CD4-positive, alpha-beta T cell treated with Interleukin-17A for 4 hours (primary cell): ENCODE data around the gene SAFB2.

ENCODE experiments used
- DNase-seq: peaks from one replicate; pipeline ENCODE4 v3.0.0-alpha.2; 2020; ENCODE audit warnings: mixed read lengths

Gene SAFB2

GRCh38 chr19:5578097-5578846 lies 44.3 kb downstream of the SAFB2 start:
- DNase-seq, result peak; percentile 79

GRCh38 chr19:5575590-5575989 lies 47.0 kb downstream of the SAFB2 start:
- no peak for DNase-seq

DNA sequence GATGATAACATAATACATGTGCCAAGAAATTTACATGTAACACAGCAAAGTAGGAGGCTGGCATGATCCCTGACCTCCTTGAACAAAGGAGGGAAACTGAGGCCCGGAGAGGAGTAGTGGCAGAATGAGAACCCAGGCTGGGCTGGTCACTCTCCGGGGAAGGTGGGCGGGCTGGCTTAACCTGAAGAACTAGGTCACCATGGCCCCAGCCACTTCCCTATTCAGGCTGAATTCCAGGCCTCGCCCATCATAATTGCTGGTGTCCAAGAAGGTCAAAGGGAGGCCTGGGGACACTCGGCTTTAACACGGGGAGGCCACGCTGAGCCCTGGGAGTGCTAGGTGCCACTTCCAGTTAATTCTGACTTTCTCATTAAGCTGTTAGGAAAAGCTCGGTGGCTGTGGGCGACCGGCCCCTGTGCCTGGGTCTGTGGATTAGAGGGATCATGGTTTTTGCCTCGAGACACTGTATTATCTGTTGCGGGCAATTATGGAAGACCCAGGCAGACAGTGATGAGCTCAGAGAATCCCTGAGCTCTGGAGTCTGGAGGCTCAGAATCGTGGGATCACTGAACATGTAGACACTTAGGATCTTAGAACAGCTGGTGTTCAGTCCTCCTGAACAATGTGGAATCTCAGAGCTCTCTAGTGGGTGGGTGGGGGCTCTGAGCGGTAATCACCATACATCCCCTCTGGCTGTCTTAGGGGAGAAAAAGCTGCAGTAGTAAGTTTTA lies 49.9 kb downstream of the SAFB2 start:
- DNase-seq, result no peak

GRCh38 chr19:5571777-5572176 lies 50.8 kb downstream of the SAFB2 start:
- no peak for DNase-seq

- no peak for DNase-seq
Measured at GRCh38 chr19:5567970-5568407, 54.6 kb downstream of the SAFB2 start.

DNA sequence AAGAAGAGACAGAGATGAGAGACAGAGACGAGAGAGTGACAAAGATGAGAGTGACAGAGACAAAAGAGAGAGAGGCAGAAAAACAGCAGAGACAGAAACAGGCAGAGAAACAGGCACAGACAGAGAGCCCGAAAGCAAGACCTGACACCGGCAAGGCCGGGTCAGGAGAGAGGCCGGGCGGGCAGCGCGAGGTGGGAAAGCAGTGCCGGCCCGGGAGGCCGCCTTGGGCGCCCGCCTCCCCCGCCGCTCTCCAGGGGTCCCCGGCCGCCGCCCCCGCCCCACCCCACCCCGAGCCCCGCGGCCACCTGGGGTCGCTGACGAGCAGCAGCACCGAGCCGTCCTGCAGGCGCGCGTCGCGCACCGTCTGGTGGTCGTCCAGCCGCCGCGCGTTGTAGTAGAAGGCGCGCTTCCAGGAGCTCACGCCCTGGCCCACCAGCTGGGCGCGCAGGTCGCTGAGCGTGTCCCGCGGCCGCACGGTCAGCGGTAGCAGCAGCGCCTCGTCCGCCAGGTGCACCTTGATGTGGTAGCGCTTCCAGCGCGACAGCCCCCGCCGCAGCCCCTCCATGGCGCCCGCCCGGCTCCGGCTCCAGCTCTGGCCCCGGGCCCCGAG lies 55.1 kb downstream of the SAFB2 start, which contains the start of gene TINCR:
TSS of gene TINCR (minus strand) at position 594 of the 610 bp plus-strand sequence.
- no peak for DNase-seq

DNA sequence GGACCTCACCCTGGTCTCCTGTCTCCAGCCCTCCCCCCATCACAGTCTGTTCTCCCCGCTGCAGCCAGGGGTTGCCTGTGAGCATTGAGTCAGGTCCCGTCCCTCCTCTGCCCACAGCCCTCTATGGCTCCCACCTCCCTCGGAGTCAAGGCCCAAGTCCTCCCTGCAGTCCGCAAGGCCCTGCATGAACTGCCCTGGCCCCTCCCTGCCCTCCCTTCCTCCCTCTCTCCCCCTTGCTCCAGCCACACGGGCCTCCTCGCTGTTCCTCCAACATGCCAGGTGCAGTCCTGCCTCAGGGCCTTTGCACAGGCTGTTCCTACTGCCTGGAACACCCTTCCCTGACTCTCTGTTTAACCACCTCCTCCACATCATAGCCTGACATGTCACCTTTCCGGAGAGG lies 57.6 kb downstream of the SAFB2 start:
- no peak for DNase-seq

- DNase-seq, result no peak
Measured at GRCh38 chr19:5563935-5564612, 58.5 kb downstream of the SAFB2 start.

DNA sequence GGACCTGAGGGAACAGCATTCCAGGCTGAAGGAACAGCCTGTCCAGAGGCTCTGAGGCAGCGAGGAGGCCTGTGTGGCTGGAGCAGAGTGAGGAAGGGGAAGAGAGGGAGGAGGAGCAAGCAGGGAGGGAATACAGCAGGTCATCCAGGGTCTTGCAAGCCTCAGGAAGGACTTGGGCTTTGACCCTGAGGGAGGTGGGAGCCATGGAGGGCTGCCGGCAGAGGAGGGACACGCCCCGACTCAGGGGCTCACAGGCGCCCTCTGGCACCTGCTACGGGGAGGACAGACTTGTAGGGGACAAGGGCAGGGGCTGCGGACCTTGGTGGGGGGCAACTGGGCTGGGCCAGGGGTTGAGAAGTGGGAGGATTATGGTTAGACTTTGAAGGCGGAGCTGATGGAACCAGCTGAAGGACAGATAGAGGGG lies 59.6 kb downstream of the SAFB2 start:
- DNase-seq, result no peak

- DNase-seq, result no peak
Measured at GRCh38 chr19:5562280-5562679, 60.3 kb downstream of the SAFB2 start.

- no peak for DNase-seq
Measured at GRCh38 chr19:5561559-5561958, 61.0 kb downstream of the SAFB2 start.

GRCh38 chr19:5560156-5560555 lies 62.4 kb downstream of the SAFB2 start:
- no peak for DNase-seq

GRCh38 chr19:5559804-5560133 lies 62.8 kb downstream of the SAFB2 start:
- no peak for DNase-seq

DNA sequence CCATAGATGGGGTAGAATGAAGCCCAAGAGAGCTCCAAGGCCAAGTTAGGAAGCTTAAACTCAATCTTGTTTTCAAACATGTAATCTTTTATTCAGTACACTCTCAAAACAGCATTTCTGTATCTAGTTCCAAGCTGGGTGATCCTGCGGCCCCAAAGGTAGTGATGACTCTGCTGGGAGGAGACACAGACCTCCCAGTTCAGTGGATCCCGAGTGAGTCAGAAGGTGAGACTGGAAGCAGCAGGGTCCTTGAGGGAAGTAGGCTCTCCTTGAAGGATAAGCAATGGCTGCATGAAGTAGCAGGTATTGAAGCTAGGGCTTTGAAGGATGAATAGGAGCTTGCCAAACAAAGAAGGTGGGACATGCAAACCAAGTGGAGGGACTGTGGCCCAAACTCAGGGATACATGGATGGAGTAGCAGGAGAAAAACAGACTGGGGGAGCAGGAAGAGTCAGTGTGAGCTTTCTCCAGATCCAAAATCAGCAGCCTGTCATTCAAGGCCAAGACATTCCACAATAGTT lies 64.4 kb downstream of the SAFB2 start:
- no peak for DNase-seq

DNA sequence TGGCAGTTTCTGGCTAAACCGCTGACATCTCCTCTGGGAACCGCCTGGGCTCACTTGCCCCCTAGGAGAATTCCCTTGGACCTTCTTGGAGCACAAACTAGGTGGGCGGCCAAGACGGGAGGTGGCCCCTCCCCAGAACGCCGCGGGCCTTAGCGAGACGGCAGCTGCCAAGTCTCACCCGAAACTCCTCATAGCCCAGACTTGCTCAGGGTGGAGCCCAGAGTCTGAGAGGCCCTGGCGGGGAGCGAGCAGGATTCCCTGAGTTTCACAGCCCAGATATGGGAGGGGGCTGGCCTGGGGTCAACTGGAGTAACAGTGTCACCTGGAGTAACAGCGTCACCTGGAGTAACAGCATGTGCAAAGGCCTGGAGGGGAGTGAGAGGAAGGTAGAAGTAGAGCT lies 64.9 kb downstream of the SAFB2 start:
- no peak for DNase-seq

GRCh38 chr19:5554828-5555227 lies 67.7 kb downstream of the SAFB2 start:
- no peak for DNase-seq

DNA sequence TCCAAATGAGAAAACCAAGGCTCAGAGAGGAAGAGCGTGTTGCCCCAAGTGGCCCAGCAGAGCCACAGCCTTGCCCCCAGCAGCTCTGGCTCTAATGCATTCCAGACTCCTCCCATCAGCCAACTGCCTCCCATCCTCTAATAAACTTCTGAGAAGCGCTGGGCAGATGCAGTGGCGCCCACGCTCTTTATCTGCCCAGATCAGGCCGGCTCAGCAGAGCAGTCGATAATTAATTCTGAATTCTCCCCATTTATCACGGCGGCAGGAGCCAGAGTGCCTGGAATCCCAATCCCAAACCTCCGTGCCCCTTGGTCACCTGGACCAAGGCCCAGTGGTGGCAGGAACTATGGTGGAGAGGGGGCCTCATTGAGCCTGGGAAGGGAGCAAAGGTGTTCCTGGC lies 68.7 kb downstream of the SAFB2 start:
- DNase-seq, result no peak

- DNase-seq, result no peak
Measured at GRCh38 chr19:5547881-5548280, 74.7 kb downstream of the SAFB2 start.

DNA sequence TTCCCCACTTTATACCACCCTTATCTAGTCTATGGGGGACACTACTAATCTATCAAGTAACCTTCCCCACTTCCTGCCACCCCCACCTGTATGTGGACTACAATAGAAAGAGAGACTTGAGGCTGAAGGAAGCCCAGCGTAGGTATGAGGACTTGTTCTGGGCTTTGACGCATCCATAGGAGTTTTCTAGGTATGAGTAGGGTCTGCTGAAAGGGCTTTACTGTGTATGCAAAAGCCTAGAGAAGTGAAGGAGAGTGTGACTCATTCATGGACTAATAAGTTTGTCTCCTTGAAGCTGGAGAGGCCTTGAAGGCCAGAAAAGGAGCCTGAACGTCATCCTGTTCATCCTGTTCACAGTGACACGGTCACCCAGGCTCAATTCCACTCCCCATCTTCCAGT lies 76.6 kb downstream of the SAFB2 start:
- DNase-seq, result no peak

DNA sequence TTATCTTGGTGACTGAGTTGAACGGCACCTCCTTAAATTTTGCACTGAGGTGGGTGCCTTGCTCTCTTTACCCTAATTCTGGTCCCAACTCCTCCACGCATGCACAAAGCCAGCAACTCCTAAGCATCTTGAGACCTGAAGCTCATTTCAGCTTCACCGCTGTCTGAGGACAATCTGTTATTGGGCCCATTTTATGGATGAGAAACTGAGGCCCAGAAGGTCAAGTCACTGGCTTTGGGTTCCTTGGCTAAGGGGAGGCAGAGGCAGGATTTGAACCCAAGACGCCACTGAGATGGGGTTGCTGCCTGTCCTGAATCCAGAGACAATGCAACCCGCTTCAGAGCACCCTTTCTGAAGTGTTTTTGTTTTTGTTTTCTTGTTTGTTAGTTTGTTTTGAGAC lies 77.5 kb downstream of the SAFB2 start:
- DNase-seq, result no peak

GRCh38 chr19:5542665-5543064 lies 79.9 kb downstream of the SAFB2 start:
- no peak for DNase-seq

DNA sequence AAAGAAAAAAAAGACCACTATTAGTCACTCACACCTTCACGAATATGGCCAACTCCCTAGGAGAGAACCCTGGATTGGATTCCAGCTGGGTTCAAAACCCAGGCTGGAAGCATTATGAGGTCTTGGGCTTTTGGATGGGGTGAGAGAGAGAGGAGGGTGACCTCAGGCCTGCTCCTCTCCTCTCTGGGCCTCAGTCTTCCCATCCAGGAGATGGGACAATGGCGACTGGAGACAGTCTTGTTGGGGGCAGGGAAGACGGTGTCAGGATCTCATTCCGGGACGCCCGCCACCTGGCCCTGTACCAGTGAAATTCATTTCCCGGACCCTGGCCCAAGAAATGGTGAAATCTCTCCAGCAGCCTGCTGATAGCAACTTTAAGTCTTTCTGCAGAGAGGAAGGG lies 81.1 kb downstream of the SAFB2 start:
- no peak for DNase-seq

DNA sequence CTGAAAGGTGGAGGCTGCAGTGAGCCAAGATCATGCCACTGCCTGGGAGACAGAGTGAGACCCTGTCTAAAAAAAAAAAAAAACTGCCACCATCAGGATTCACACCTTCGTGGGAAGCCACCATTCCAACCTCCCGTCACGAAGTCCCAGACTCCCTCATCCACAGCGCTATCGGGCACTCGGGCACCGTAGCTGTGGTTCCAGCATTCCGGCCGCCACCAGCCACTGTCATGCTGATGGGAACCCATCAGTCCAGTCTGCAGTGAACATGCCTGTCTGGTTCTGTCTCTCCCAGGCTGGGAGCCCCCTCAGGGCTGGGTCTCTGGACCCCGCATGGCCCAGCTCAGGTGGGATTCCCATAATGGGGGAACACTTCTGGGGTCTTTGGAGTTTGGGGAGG lies 82.4 kb downstream of the SAFB2 start:
- DNase-seq, result no peak
